Upper lobe of right lung (tissue), 1 donor: ENCODE measurements around the gene TMEM221. TPM values are rescaled to one million over a fixed set of nuclear protein-coding genes. Genes with fewer than 3 reads are reported as not detected.
A peak's percentile ranks its signal among the peaks of the same experiment; 100 is the strongest.

Source experiments
- ATAC-seq: fragments of 200-7000 bp; cut with Tn5 transposase; one replicate; pipeline ENCODE4 v1.9.1; 2020; ENCODE audit warnings: mild to moderate bottlenecking, moderate library complexity
- DNase-seq: peaks from one replicate; pipeline ENCODE4 v3.0.0-alpha.2; 2020
- H3K27ac ChIP-seq: fragments of 200-600 bp; one replicate; pipeline ENCODE4 v1.8.0; 2022
- H3K27me3 ChIP-seq: fragments of 200-600 bp; one replicate; pipeline ENCODE4 v1.8.0; 2022; ENCODE audit warnings: mild to moderate bottlenecking
- H3K36me3 ChIP-seq: fragments of 200-600 bp; one replicate; pipeline ENCODE4 v1.8.0; 2022
- H3K4me1 ChIP-seq: fragments of 200-600 bp; one replicate; pipeline ENCODE4 v1.8.0; 2022
- H3K4me3 ChIP-seq: fragments of 200-600 bp; one replicate; pipeline ENCODE4 v1.8.0; 2022; ENCODE audit warnings: mild to moderate bottlenecking
- H3K9me3 ChIP-seq: fragments of 200-600 bp; one replicate; pipeline ENCODE4 v1.8.0; 2022
- intact Hi-C: fragments of 100-400 bp; cut with DNase I; formaldehyde crosslinking; loops from one replicate; pipeline ENCODE4 v1.11.0; 2022
- total RNA-seq: library from RNA; stranded (reverse); fragmentation: NEBNext Ultra II Directional; extraction: Animal tissue kit (Norgen Biotek cat#: 25700); gene quantifications from one replicate; pipeline ENCODE4 v1.2.1, GENCODE V29; 2021
- TF ChIP-seq, protein P1 (sequence below): fragments of 200-600 bp; IDR thresholded peaks from one replicate; pipeline ENCODE4 v1.8.0; 2022; ENCODE audit warnings: antibody characterized with exemption
- donor health status: DM: no; HTN: yes; CAD: no; lungs with severe emphysema.

The TMEM221 gene
- total RNA-seq, 1 donor from 2014 or later: not detected

DNA sequence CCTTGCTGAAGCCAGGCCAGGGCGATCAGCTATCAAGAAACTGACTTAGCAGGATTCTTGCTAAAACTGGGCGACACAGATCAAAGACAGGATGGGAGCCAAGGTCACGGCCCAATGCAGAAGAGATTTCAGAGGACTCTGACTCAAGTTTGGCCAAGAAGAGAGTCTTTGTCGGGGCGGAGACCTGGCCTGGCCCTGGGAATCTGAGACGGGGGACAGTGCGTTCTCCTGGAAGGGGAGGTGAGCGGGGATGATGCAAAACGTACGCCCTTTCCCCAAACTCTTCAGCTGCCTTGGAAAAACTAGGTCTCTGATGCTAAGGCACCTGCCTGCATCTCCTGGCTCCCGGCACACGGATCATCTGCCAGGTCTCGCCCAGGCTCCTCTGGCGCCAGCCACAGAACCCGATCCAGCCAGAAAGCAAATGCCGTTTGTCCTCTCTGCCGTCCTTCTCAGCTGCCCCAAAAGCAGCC is 18.8 kb downstream of the TMEM221 start:
- no peak for ATAC-seq
- H3K27ac ChIP-seq: no peak overlapping the region

DNA sequence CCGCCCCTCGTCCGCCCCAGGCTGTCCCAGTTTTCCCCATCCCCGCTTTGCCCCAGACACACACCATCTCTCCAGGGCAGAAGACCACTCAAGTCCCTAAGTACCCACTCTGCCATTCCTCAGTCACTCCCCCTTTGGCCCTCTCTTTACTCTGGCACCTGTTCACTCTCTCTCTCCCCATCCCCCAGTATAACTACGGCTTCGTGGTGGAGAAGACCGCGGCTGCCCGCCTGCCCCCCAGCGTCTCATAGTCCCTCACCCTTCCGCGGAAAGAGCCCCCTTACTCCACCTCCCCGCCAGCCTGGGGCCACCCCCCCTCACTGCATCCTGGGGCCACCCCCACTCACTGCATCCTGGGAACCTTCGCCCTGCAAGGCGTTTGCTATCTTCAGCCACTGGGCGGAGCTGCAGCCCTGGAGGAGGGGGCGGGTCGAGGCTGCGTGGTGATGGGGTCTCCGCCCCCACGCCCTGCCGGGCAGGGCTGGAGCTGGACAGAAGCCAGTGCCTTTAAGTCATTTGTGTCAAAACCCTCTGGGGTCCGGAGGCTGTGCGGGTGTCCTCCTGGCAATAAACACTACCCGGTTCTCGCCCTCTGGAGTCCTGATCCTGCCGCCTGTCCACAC is 23.6 kb downstream of the TMEM221 start:
- TF ChIP-seq, protein P1, sequence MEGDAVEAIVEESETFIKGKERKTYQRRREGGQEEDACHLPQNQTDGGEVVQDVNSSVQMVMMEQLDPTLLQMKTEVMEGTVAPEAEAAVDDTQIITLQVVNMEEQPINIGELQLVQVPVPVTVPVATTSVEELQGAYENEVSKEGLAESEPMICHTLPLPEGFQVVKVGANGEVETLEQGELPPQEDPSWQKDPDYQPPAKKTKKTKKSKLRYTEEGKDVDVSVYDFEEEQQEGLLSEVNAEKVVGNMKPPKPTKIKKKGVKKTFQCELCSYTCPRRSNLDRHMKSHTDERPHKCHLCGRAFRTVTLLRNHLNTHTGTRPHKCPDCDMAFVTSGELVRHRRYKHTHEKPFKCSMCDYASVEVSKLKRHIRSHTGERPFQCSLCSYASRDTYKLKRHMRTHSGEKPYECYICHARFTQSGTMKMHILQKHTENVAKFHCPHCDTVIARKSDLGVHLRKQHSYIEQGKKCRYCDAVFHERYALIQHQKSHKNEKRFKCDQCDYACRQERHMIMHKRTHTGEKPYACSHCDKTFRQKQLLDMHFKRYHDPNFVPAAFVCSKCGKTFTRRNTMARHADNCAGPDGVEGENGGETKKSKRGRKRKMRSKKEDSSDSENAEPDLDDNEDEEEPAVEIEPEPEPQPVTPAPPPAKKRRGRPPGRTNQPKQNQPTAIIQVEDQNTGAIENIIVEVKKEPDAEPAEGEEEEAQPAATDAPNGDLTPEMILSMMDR: peak; percentile 24
- Histone ChIP-seq H3K36me3 (no peaks in the 10 kb centered on the region), H3K27me3 (no peaks in the 10 kb centered on the region), H3K9me3 (no peaks in the 10 kb centered on the region), H3K27ac (no peak overlapping the region), H3K4me1 (peaks cover 5% of the 10 kb centered on the region), H3K4me3 (no peak overlapping the region)
- intact Hi-C loops: no loop called here
- ATAC-seq (peak; percentile 44), DNase-seq (no peak)

More for the DNA sequence above, 18.8 kb downstream of the TMEM221 start:
- H3K36me3 ChIP-seq: no peaks in the 10 kb centered on the region
- no peak for DNase-seq
- intact Hi-C loops: no loop called here
- TF ChIP-seq, protein P1: no peak
- H3K4me1 ChIP-seq: no peaks in the 10 kb centered on the region
- no peaks in the 10 kb centered on the region for H3K9me3 ChIP-seq
- no peaks in the 10 kb centered on the region for H3K27me3 ChIP-seq
- H3K4me3 ChIP-seq: no peak overlapping the region

DNA sequence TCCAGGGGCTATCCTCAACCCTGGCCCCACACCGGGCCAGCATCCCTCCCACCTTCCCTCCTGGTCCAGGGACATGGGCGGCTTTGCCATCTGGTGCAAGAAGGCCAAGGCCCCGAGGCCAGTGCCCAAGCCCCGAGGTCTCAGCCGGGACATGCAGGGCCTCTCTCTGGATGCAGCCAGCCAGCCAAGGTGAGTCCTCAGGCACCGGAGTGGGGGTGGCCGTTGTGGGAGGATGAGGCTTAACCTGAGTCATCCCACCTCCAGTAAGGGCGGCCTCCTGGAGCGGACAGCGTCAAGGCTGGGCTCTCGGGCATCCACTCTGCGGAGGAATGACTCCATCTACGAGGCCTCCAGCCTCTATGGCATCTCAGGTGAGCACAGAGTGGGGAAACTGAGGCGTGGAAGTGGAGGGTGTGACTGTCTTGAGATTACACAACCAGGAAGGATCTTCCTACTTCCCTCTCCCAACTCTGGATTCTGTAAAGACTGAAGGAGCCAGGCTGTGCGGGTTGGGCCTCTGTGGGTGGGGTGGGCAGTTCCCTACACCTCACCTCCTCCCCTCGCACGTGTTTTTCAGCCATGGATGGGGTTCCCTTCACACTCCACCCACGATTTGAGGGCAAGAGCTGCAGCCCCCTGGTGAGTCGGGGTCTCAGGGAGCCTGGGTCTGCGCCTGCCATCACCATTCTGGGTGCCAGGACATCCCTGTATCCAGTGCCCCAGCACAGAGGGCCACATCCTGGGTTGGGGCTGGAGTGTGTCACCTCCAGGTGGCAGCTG is 24.8 kb downstream of the TMEM221 start:
- no peak overlapping the region for H3K27ac ChIP-seq
- H3K27me3 ChIP-seq: no peaks in the 10 kb centered on the region
- H3K4me1 ChIP-seq: peaks cover 12% of the 10 kb centered on the region
- no peaks in the 10 kb centered on the region for H3K9me3 ChIP-seq
- intact Hi-C loops: no loop called here
- DNase-seq (no peak), ATAC-seq (no peak)
- no peaks in the 10 kb centered on the region for H3K36me3 ChIP-seq
- H3K4me3 ChIP-seq: no peak overlapping the region
- TF ChIP-seq, protein P1: no peak

DNA sequence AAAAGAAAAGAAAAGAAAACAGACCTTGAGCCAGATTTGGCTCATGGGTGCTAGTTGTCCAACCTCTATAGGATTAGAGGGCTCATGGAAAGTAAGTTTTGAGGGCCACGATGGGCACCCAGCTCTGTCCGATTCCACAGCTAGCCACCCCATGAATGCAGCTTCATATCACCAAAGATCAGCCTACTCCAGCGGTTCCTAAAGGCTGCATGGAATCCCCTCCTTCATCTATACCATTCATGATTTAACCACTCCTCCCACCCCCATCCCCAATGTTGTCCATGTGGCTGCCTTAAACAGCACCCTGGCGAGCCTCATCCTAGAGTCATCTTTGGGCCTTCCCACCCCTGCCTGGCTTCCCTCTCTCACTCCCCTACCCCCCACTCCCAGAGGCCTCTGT is 26.5 kb downstream of the TMEM221 start:
- no peak overlapping the region for H3K27ac ChIP-seq
- no peaks in the 10 kb centered on the region for H3K9me3 ChIP-seq
- ATAC-seq (no peak), DNase-seq (no peak)
- H3K36me3 ChIP-seq: no peaks in the 10 kb centered on the region
- H3K4me3 ChIP-seq: no peak overlapping the region
- TF ChIP-seq, protein P1: no peak
- intact Hi-C loops: no loop called here
- H3K4me1 ChIP-seq: peaks cover 13% of the 10 kb centered on the region
- H3K27me3 ChIP-seq: no peaks in the 10 kb centered on the region

DNA sequence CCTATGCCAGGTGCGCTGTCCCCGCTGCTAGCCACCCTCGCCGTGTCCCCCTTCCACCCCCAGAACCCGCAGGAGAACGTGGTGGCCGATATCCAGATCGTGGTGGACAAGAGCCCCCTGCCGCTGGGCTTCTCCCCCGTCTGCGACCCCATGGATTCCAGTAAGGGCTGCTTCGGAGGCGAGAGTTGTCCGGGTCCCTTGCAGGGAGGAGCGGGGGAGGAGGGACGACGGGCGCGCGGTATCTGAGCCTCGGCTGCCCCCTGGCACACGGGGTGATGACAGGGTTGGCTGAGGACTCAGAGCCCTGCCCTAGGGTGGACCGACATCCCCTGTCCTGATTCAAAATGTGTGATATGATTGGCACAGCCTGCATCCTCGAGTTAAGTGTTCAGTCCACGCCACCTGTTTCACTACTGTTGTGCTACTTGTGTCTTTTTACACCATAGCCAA is 28.0 kb downstream of the TMEM221 start:
- no peaks in the 10 kb centered on the region for H3K27me3 ChIP-seq
- peaks cover 13% of the 10 kb centered on the region for H3K4me1 ChIP-seq
- no peaks in the 10 kb centered on the region for H3K9me3 ChIP-seq
- peak; percentile 49 for ATAC-seq
- TF ChIP-seq, protein P1: peak; percentile 21
- peak; percentile 76 for DNase-seq
- intact Hi-C loops: no loop called here
- H3K36me3 ChIP-seq: no peaks in the 10 kb centered on the region
- peak overlapping the region; percentile 77 for H3K27ac ChIP-seq
- peak overlapping the region; percentile 99 for H3K4me3 ChIP-seq
